HG03378 (cell line): Measurements from ENCODE around the gene KTN1.

Experiments
- ATAC-seq: cut with Tn5 transposase; IDR thresholded peaks from one replicate; pipeline ENCODE4 v1.9.1; 2021; ENCODE audit warnings: mild to moderate bottlenecking, moderate library complexity; ENCODE audit not compliant: unreplicated experiment

Gene KTN1

DNA sequence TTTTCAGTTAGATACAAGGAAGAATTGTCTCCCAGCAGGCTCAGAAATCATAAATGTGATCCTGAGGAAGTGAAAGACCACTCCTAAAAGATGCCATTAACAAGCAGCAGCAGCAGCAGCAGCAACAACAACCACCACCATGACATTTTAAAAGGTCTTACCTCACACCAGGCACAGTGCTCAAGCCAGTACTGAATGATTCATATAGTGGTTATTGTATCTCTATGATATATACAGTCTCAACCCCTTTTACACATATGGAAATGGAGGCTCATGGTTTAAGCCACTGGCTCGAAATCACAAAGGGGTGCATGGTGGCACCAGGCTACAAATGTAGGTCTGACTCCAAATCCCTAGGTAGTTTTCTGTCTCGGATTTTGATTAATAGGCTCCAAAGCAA, 126.9 kb downstream of the KTN1 start:
- ATAC-seq, result no peak

DNA sequence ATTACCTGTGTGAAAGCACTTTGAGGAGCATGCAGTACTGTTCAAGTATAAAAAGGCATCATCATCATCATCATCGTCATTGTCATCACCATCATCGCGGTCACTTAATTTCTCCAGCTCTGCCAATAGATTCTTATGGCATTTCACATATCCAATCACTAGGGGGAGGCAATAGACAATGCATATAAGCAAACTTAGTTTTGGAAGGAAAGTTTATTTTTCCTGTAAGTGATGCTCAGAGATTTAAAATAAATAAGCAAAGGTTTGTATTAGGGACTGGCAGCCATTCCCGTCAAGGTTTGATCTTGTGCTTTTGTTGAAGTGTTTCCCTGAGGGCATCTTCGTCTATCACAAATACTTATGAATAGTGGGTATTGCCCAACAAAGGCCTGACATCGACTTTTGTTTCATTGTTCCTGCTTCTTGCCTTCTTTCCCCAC, 127.4 kb downstream of the KTN1 start:
- no peak for ATAC-seq

DNA sequence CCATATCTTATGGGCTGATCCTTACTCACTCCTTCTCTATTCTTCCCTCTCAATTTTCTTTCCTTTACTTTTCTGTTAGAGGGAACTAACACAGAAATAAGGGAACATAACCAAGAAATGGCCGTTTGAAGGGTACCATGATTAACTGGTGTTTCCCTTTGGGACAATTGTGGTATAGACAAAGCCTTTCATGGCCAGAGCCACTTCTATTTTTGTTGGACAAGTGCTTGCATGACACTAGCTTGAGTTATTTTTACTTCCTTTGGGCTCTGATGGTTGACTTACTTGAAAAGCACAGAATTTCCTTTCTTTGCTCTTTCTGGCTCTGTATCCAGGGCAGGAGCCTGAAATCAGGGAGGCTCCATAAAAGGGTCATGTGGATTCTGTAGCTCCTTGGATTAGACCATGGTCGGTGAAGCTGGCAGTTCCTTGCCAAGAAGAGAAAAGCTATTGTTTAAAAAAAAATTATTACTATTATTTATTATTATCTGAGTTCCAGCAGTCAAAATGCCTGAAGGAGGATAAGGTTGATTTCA, 130.6 kb downstream of the KTN1 start:
- ATAC-seq, result no peak

DNA sequence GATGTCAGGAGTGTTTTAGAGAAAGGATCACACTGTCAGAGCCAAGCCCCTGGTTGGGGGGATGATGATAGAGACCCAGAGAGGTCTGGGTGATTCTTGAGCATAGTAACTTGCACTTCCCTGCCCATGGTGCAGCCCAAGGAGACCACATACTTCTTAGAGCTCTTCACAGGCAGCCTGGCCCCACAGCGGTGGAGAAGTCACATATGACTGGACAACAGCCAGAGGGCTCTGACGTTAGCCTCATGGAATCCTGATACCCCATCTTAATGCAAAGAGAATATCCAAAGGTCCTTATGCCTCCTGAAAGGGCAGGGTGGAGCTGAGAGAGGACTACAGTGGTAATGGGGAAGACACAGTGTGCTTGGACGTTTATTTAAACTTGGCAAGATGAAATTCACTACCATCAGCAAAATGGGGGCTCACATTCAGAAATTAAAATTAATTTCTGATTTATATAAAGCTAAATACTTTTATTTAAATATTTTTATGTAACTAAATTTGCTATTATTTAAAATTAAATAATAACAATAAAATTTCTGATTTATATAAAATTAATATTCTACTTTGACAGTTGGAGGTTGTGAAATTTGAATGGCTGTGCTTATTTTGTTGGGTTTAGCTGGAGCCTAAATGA, 131.3 kb downstream of the KTN1 start:
- ATAC-seq, result no peak

DNA sequence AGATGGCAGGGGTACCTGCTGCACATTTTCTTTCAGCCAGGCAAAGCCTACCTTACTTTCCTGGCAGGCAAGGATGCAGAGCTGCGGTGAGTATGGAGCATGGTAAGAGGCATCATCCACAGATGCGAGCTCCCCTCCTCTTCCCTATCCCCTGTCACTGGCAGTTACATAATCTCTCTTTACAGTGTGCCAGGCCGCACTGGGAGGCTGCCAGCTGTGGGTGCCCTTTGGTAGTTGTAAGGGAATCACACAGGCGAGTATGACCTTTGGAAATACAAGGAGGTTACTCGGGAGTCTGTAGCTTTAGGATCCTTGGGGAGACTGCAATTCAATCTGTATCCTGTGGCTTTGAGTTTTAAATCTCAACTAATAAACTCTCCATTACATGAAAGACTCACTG, 132.5 kb downstream of the KTN1 start:
- ATAC-seq, result no peak

DNA sequence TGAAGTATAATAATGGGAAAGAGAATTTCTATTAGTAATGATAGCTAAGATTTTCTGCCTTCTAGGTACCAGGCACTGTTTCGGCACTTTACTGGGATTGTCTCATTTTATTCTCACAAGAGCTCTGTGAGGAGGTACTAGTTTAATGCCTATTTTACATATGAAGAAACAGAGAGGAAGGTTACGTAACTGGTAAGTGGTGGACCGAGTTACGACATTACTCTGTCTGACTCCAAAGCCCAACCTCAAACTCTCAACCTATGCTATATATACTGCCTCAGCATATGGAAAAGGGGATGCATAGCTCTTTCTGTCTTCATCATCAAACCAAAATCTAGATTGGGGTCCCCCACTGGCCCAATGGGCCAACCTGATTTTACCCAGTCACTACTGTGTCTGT, 133.5 kb downstream of the KTN1 start:
- no peak for ATAC-seq

DNA sequence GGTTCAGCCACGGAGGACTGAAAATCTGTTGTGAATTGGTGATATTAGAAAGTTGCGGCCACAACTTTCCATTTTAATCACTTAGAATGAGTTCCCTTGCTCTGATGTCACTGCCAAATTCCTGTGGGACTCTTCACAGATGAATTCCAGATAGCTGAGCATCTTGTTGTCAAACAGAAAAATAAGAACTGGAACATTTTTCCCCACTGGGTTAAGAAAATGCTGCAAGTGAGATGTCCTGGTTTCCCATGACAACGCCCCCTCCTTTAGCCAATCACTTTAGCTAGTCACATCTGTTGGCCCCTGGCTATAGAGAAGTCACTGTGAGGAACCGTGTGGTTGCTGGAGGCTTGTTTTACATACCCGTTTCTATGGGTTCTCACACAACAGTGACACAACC, 135.9 kb downstream of the KTN1 start:
- ATAC-seq, result no peak

DNA sequence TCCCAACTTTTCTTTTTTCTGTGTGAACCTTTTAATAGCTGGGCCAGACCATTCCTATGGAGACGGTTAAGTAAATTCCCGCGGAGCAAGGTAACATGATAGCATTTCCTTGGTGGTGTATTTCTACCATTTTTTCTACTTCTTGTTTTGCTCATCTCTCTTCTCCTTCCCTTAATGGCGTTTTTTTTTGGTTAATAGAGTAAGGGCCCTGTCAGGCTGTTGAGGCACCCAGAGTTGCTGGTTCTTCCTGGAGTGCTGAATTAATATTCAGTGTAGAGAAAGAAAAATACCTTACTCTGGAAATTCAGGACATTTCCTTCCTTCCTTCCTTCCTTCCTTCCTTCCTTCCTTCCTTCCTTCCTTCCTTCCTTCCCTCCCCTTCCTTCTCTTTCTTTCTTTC, 137.6 kb downstream of the KTN1 start:
- no peak for ATAC-seq

DNA sequence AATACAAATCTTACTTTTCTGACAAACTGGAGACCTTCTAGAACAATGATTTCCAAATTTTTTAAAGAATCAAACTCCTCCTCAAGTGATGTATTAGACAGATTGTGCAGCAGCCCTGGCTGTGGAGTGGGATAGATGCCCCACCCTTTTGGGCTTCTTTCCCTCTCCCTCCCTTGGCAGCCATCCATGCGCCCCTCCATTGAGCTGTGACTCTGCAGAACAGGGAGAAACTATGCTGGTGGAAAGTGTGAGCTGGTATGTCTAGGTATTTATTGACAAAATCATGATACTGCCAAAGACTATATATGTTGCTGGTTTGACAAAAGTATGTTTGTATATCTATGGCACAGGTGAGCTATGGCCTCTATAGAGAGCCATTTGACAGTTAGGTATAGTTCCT, 138.5 kb downstream of the KTN1 start:
- ATAC-seq, result no peak

DNA sequence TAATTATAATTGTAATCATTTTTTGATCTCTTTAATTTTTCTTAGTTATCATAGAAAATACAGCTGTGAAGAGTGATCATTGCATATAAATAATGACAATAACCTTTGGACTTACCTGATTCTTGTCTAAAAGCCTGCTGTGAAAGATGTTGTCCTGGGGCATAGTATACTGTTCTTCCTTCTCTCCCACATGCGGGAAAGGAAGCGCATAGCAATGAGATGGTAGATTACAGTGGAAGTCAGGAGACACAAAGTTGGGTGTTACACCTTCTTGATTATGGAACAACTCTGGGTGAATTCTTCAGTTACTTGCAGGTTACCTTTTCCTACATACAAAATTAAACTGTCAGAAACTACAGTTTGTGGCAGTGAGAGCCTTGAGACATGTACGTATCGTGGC, 140.8 kb downstream of the KTN1 start:
- ATAC-seq, result no peak

DNA sequence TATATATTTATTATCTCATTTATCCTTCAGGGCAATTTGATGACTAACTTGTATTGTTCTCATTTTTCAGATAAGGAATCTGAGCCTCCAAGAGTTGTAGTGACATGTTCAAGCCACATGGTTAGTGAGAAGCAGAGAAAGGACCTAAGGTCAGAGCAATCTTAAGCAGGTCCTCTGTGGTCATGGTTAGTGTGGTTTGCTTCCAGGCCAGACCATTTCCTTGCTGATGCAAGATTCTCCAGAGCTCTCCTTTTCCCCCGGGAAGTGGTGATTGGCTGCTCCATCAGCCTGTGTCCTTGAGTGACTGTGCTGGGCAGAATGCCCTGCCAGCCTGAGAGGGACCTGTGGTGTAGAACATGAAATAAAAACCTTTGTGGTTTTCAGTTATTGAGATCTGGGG, 141.3 kb downstream of the KTN1 start:
- ATAC-seq, result no peak

DNA sequence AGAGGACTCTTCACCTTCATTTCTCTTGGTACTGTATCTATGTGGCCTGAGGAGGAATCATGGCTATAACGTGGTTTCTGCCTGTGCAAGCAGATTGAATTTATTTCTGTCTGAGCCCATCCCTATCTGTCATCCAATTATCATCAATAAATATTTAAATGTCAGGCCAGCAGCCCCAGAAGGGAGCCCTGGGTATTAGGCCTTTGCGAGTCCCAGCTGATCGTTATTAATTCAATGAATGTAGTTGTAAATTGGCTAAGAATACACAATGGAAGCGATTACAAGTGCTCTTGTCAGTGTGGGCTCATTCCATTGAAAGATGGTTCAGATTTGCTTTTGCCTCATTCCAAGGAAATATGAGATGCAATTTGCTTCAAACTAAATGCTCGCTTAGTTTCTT, 142.0 kb downstream of the KTN1 start:
- ATAC-seq, result no peak

DNA sequence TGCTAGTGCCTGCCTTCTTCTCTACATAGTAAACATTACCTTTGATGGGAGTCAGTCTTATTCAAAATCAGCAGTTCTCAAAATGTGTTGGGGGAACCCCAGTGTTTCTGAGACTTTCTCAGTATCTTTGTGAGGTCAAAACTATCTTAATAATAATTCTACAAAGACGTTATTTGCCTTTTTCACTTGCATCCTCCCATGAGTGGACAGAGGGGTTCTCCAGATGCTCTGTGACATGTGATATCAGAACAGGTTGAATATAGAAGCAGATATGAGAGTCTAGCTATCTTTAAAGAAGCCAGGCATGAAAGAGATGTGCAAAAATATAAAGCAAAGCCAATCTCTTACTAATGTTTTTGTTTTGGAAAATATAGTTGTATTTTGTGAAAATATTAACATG, 144.7 kb downstream of the KTN1 start:
- ATAC-seq, result no peak

DNA sequence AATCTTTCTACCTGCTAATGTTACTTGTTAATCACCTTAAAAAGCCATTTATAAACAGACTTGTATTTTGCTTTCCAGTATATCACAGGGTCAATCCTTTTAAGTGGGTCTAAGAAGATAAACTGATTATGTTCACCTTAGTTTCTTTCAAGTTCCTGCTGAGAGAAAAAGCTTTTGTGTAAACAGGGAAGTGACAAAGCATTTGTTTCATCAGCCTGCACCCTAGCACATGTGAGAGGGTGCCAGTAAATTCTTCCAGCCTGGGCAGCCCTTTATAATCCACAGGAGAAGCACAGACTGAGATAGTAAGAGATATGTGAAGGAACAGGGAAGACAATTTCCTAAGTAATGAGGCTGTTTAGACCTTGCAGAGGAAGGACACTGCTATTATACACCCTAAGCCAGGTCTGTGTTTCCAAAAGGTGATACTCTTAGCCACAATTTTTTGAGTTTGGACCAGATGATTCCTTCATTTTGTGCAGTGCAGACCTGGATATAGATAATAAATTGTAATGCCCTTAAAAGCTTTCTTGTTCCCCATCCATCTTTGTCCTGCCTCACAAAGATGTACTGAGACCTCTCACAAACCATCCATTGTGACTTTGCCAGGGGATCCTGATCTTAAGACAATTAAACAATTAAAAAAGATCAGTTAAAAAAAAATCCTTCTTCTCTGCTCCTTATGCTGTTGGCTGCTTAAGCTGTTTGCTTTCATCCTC, 150.7 kb downstream of the KTN1 start:
- ATAC-seq, result no peak

DNA sequence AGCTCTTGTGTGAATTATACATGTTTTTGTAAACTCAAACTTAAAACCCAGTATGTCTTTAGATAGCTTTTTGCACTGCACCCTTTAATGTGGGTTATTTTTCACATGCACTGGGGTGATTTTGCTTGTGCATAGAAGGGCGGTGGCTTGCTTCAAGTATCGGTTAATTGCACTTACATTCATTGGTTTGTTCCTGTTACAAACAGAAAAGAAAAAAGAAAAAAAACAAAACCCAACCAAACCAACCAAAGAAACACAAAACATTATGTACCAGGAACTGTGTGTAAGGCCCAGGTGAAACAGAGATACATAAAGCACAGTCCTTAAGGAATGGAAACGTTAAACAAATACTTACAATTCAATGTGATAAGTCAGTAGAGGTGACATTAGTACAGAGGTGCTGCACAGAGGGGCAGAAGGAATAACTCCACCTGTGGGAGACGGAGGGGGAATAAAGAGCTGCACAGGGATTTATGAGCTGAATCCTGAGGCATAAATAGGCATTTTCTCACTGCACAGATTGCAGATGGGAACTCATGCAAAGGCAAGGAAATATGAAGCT, 151.4 kb downstream of the KTN1 start:
- no peak for ATAC-seq

DNA sequence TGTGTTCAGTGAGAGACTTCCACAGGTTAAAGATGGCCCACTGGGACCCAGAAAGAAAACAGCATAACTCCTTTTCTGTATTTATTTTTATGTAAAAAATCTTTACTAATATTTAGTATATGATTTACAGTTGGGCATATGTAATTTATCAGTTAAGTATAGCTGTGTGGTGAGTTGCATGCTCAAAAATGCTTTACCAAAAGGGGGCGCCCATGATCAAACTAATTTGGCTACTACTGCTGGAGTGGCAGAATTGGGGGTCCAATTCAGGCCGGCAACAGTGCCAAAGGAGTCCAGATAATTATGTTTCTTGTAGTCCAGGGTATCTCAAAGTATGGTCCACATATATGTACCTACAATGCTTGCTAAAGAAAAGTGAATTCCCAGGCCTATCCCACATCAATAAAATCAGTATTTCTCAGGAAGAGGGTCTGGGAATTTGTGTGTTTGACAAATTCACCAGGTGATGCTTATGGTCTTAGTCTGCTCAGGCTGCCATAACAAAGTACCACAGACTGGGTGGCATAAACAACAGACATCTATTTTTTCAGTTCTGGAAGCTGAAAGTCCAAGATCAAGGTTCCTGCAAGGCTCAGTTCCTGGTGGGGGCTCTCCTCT, 152.0 kb downstream of the KTN1 start:
- no peak for ATAC-seq

DNA sequence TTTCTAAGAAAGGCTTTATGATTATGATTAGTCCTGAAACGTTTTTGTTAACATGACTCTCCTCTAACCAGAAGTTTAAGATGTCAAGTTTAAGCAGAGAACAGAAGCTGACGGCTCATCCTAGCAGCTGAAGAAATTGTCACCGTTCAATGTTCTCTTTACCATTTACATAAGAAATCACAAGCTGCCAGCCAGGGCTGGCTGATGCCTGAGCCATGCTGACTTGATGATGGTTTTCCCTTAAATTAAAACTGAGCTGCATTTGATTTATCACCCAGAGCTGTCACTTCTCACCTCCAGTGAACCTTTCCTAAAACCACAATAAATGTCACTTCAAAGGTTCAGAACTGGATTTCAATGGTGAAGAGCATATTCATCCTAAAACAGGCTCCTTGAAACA, 153.6 kb downstream of the KTN1 start:
- ATAC-seq, result no peak
